Adipocyte (in vitro differentiated cells): Measurements from ENCODE around the gene ACAP2.

Experiments
- DNase-seq: peaks from one replicate; pipeline ENCODE4 v3.0.0-alpha.2; 2015; ENCODE audit warnings: low read depth
- H3K27me3 ChIP-seq: replicated peaks from 2 replicates; pipeline ENCODE4 v1.7.0; 2013; ENCODE audit warnings: mild to moderate bottlenecking, low read length, moderate library complexity; ENCODE audit not compliant: control insufficient read depth, insufficient read depth
- H3K36me3 ChIP-seq: 2 replicates; pipeline ENCODE4 v1.7.0; 2013; ENCODE audit warnings: low read length, mild to moderate bottlenecking, moderate library complexity; ENCODE audit not compliant: control insufficient read depth, insufficient read depth, severe bottlenecking
- H3K4me1 ChIP-seq: 2 replicates; pipeline ENCODE4 v1.7.0; 2013; ENCODE audit warnings: mild to moderate bottlenecking, low read length, moderate library complexity; ENCODE audit not compliant: control insufficient read depth, insufficient read depth
- H3K4me3 ChIP-seq: 2 replicates; pipeline ENCODE4 v1.7.0; 2013; ENCODE audit warnings: mild to moderate bottlenecking, low read length, moderate library complexity
- H3K9ac ChIP-seq: 2 replicates; pipeline ENCODE4 v1.7.0; 2013; ENCODE audit warnings: mild to moderate bottlenecking, low read length, moderate library complexity
- H3K9me3 ChIP-seq: 2 replicates; pipeline ENCODE4 v1.7.0; 2013; ENCODE audit warnings: mild to moderate bottlenecking, low read length, moderate library complexity; ENCODE audit not compliant: control insufficient read depth

Gene ACAP2

GRCh38 chr3:195263925-195264600 lies 178.8 kb downstream of the ACAP2 start:
- Histone ChIP-seq H3K4me1 (peaks cover 9% of the 10 kb centered on the region), H3K36me3 (no peaks in the 10 kb centered on the region), H3K27me3 (no peaks in the 10 kb centered on the region), H3K4me3 (no peak overlapping the region), H3K9me3 (no peaks in the 10 kb centered on the region), H3K9ac (no peak overlapping the region)
- no peak for DNase-seq

- H3K4me3 ChIP-seq = no peak overlapping the region
- no peak for DNase-seq
- peaks cover 14% of the 10 kb centered on the region for H3K4me1 ChIP-seq
- H3K9ac ChIP-seq = no peak overlapping the region
- H3K9me3 ChIP-seq = no peaks in the 10 kb centered on the region
- H3K36me3 ChIP-seq = no peaks in the 10 kb centered on the region
- H3K27me3 ChIP-seq = no peaks in the 10 kb centered on the region
Observed at GRCh38 chr3:195263193-195263924, 179.5 kb downstream of the ACAP2 start.

- H3K36me3 ChIP-seq = no peaks in the 10 kb centered on the region
- DNase-seq = no peak
- no peak overlapping the region for H3K9ac ChIP-seq
- peaks cover 14% of the 10 kb centered on the region for H3K4me1 ChIP-seq
- no peak overlapping the region for H3K4me3 ChIP-seq
- no peaks in the 10 kb centered on the region for H3K27me3 ChIP-seq
- H3K9me3 ChIP-seq = no peaks in the 10 kb centered on the region
Observed at GRCh38 chr3:195261925-195262324, 180.9 kb downstream of the ACAP2 start.

GRCh38 chr3:195260280-195260905 lies 182.4 kb downstream of the ACAP2 start:
- Histone ChIP-seq H3K9ac (peak overlapping the region; percentile 82), H3K9me3 (no peaks in the 10 kb centered on the region), H3K27me3 (no peaks in the 10 kb centered on the region), H3K4me1 (peaks cover 14% of the 10 kb centered on the region), H3K36me3 (no peaks in the 10 kb centered on the region), H3K4me3 (peak overlapping the region; percentile 84)
- peak; percentile 16 for DNase-seq

GRCh38 chr3:195259475-195260279 lies 183.1 kb downstream of the ACAP2 start:
- H3K27me3 ChIP-seq = no peaks in the 10 kb centered on the region
- H3K4me3 ChIP-seq = peak overlapping the region; percentile 84
- H3K9ac ChIP-seq = peak overlapping the region; percentile 79
- H3K9me3 ChIP-seq = no peaks in the 10 kb centered on the region
- H3K36me3 ChIP-seq = no peaks in the 10 kb centered on the region
- peaks cover 14% of the 10 kb centered on the region for H3K4me1 ChIP-seq
- peak; percentile 98 for DNase-seq

GRCh38 chr3:195259154-195259474 lies 183.7 kb downstream of the ACAP2 start:
- Histone ChIP-seq H3K9ac (peak overlapping the region; percentile 79), H3K27me3 (no peaks in the 10 kb centered on the region), H3K36me3 (no peaks in the 10 kb centered on the region), H3K4me1 (peaks cover 14% of the 10 kb centered on the region), H3K9me3 (no peaks in the 10 kb centered on the region), H3K4me3 (peak overlapping the region; percentile 84)
- no peak for DNase-seq

GRCh38 chr3:195258449-195259153 lies 184.2 kb downstream of the ACAP2 start:
- Histone ChIP-seq H3K36me3 (no peaks in the 10 kb centered on the region), H3K9me3 (no peaks in the 10 kb centered on the region), H3K4me1 (peaks cover 14% of the 10 kb centered on the region), H3K4me3 (peak overlapping the region; percentile 84), H3K27me3 (no peaks in the 10 kb centered on the region), H3K9ac (peak overlapping the region; percentile 79)
- DNase-seq = no peak

- H3K9me3 ChIP-seq = no peaks in the 10 kb centered on the region
- DNase-seq = no peak
- peaks cover 21% of the 10 kb centered on the region for H3K4me1 ChIP-seq
- no peaks in the 10 kb centered on the region for H3K27me3 ChIP-seq
- H3K9ac ChIP-seq = peak overlapping the region; percentile 79
- H3K4me3 ChIP-seq = no peak overlapping the region
- no peaks in the 10 kb centered on the region for H3K36me3 ChIP-seq
Observed at GRCh38 chr3:195257454-195258448, 185.1 kb downstream of the ACAP2 start.

- Histone ChIP-seq H3K9me3 (no peaks in the 10 kb centered on the region), H3K4me3 (no peak overlapping the region), H3K9ac (no peak overlapping the region), H3K36me3 (no peaks in the 10 kb centered on the region), H3K4me1 (peaks cover 30% of the 10 kb centered on the region), H3K27me3 (no peaks in the 10 kb centered on the region)
- DNase-seq = no peak
Observed at GRCh38 chr3:195256639-195257453, 186.0 kb downstream of the ACAP2 start.
